GM15510 (cell line): ENCODE results near the gene TCEANC.

ENCODE experiments used
- POLR2A ChIP-seq: IDR thresholded peaks from 3 replicates; pipeline ENCODE4 v1.6.1; 2011; ENCODE audit warnings: borderline replicate concordance; ENCODE audit not compliant: insufficient read length; ENCODE audit errors: extremely low read depth

TCEANC gene

DNA sequence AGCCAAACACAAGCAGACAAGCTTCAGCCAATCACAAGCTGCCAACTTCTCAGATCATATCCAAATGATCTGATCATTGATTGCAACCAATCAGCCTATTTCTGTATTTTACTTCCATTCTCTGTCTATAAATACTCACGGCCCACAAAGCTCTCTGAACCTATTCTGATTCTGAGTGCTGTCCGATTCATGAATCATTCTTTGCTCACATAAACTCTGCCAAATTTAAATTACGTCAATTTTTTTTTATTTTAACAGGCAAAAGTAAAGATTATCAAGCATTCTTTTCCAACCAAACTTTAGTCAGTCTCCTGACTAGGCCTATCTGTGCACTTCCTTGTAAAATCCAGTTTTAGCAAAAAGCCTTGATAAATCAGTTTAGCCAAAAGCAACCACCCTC, 1.8 kb upstream of the TCEANC start:
- no peak for TF ChIP-seq POLR2A

DNA sequence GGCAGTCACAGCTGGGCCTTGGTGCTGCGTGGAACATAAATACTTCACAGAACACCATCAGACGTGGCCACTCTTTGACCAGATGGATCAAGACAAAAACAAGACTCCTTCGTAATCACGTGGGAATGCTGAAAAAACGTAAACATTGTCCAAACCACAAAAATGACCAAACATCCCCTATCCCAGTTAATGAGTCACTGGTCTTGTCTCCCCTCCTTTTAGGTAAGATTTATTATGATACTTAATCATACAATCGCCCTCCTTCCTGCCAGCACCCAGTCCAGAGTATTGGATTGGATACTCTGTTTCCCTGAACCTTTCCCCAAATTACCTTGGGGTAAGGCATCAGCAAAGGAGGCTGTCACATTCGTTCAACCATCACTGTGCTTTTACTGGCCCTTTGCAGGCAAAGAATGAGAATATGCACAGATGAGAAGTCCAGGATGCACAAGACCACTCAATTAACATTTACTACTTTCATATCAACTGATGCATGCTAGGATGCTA, 601 bp upstream of the TCEANC start:
- TF ChIP-seq POLR2A = no peak

DNA sequence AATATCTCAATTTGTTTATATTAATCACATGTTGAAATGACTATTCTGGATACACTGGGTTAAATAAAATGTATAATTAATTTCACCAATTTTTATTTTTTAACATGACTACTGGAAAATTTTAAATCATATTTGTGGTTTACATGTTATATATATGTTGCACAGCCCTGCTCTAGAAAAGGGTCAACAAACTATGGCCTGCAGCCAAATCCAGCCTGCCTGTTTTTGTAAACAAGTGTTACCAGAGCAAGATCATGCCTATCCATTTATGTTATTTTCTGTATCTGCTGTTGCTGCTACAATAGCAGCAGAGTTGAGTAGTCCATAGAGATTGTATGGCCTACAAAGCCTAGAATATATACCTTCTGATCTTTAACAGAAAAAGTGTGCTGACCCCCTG, 1.2 kb downstream of the TCEANC start:
- no peak for TF ChIP-seq POLR2A

DNA sequence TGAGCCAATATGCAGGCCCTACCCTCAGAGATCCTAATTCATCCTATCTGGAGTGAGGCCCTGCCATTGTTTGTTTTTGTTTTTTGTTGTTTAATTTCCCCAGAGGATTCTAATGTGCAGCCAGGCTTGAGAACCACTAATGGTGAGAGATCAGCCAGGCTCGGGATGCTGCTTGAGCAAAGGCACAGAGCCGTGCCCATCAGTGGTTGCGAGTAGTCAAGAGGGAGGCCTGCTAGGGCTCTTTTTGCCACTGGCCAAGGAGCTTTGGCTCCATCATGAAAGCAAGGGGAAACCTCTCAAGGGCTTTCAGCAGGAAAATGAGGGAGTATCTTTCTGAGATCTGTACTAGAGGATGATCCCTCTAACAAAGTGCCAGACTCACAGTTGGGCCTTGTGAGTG, 2.7 kb downstream of the TCEANC start:
- TF ChIP-seq POLR2A = no peak

DNA sequence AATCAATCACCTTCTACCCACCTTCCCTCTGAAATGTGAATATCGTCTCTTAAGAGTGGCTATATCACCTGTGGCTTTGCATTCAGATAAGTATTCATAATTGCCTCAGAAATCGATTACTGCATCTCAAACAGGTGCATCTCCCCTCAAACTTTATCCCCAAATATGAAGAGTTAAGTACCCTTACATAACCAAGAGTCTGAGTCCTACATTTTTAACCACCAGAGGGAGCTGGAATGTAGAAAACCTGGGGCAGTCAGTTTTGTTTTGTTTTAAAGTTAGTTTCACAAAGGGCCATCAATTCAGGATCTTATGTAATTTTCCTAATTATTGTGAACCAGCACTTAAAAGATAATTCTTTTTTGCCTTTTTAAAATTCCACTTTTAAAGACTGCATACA, 5.7 kb downstream of the TCEANC start:
- TF ChIP-seq POLR2A = no peak

DNA sequence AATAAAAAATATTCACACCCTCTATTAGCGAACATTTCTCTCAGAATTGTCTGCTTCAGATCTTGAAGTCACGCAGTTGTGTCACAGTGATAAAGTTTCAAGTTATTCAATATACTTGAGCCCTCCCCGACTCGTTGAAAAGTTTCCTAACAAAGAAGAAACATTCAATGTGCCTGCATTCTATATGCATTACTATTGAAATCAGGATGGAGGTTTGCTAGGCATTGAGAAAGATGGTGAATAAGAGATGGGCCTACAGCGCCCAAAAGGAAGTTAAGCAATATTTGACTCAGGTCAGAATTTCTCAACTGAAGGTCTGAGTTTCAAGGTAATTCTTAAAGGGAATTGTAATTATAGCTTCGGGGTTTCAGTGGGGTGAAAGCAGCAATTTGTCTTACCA, 6.1 kb downstream of the TCEANC start:
- TF ChIP-seq POLR2A = no peak

DNA sequence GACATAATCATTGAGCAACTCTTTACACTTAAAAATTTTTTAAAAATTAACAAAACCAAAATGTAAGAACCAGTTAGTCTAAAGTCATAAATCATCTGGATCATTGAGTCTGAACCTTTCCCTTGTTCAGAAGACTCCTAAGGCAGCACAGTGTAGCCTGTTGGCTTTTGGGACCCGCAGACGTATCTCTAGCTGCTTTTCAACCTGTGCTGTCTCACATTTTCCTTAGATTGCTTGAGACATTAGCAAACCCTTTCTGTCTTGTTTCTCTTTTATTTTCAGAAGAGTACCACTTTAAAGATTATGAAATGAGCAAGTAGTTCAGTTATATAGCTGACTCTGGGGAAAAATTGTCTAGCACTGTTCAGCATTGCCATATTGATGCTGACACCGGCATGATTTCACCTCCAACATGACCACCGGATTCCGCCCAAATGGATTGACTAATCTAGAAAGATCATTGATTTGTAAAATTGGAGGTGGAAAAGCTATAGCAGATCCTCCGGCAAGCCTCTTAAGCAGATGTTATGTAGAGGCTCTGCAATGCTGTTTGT, 8.9 kb downstream of the TCEANC start:
- TF ChIP-seq POLR2A = no peak

DNA sequence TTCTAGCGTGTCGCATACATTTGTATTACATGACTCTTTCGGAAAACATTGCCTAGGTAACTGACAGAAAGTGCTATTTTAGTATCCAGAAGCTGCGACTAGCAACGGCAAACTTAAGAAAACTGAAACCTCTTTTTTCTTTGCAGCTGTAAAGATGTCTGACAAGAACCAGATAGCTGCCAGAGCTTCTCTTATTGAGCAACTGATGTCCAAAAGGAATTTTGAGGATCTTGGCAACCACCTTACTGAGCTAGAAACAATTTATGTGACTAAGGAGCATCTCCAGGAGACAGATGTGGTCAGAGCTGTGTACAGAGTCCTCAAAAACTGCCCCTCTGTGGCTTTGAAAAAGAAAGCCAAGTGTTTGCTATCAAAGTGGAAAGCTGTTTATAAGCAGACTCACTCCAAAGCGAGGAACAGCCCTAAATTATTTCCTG, 9.4 kb downstream of the TCEANC start:
- TF ChIP-seq POLR2A = no peak

DNA sequence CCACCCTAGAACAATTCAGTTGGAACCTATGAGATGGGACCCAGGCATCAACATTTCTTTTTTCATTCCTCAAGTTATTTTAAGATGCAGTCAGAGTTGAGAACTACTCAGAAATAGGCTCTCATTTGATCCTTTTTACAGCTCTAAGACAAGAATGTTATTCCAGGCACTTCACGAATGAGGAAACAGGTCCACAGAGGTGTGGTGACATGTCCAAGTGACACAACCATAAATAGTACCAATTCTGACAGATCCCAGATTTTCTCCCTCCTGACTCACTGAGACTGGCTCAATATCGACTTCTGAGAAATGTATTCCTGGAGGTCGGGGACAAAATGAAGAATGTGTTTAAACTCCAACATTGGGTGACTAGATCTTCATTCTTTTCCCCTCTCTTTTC, 11.1 kb downstream of the TCEANC start:
- TF ChIP-seq POLR2A = no peak

DNA sequence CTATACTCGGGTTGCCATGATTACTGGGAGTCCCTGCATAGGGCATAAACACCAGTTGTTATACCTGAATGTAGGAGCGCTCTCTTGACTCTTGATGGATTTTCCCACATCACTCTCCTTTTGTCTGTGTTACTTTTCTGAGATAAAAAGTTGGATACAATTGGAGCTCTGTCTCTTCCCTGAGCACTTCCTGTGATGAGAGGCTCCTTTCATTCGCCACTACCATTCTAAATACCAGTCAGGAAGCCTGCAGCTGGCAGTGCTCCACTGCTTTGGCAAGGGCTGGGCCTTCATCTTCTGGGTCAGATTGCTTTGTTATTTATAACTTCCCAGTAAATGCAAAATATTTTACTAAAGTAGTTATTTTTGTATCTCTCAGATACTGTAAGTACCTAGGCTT, 13.9 kb downstream of the TCEANC start:
- TF ChIP-seq POLR2A = no peak

DNA sequence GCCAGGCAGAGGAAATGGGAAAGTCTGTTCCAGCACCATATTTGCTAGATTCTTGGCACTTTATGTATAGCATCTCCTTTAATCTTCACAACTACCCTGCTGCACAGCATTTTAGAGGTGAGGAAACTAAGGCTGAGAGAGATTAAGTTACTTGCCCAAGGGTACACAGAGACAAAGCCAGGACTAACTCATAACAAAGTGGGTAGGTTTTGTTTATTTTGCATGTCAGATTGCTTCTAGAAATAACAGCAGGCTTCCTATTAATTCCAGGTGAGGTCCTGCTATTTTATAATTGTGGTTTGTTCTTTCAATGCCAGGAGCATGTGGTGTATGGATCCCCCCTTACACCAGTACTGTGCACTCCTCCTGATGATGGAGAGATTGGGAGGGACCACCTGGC, 15.0 kb downstream of the TCEANC start:
- no peak for TF ChIP-seq POLR2A

DNA sequence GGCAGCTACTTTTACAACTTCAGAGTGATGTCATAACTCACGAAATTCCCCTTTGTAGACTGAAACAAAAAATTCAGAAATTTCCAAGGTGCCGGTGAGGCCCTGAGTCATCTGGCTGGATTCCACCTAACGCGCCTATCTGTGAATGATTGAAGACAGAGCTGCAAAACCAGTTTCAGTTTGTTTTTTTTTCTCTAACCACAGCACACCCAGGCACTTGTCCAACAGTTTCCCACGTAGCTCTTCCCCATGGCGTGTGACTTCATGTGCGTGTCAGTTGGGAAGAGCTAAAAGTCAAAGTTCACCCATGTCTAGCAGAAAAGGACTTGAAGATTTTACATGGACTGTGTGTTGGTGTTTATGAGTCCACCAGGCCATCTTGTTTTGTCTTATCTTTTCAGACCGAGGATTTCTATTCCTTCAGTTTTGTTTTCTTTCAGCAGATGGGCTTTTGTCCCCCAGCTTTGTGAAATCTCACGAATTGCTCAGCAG, 16.4 kb downstream of the TCEANC start:
- TF ChIP-seq POLR2A = no peak

DNA sequence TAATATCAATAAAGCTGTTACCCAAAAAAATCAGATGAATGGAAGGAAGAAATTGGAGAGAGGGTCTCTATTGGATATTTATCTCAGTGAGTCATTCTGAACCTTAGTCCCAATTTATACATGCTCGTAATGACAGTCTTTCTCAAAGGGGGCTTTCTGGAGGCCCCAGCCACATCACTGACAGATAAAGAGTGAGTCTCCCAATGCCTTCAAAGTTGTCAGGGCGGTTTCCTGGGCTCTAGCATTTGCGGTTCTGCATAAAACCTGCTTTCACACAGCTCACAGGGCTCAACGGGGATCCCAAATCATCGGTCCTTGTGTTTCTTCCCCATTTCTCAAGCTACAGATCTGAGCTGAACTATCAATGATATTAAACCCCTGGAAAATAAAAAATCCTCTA, 17.3 kb downstream of the TCEANC start:
- TF ChIP-seq POLR2A = no peak

DNA sequence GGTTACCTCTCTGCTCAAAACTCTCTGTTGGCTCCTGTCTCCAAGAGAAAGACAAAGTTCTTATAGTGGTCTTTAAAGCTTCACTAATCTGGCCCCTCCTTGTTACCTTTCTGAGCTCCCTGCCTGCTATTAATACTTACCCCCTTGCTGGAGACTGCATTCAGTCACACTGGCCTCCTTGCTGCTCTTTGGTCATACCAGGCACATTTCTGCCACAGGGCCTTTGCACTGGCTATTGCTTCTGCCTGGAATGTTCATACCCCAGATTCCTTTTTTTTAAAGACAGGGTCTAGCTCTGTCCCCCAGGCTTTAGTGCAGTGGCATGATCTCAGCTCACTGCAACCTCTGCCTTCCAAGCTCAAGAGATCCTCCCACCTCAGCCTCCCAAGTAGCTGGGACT, 20.1 kb downstream of the TCEANC start:
- TF ChIP-seq POLR2A = no peak

DNA sequence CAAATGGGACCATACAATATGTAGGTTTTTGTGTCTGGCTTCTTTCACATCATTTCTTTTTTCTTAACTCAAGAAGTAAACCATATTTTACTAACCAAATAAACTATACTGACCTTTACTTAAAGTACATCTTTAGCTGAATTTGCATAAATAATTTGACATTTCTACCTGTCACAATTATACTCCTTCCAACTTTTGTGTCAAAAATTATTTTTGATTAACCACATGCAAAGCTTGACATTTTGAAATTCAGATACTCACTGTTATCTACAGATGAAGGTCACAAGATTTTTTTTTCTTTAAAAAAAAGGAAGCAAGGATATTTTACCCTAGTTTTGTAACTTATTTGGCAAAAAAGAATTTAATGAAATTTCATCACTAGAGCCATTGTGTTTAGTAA, 23.9 kb downstream of the TCEANC start:
- no peak for TF ChIP-seq POLR2A

DNA sequence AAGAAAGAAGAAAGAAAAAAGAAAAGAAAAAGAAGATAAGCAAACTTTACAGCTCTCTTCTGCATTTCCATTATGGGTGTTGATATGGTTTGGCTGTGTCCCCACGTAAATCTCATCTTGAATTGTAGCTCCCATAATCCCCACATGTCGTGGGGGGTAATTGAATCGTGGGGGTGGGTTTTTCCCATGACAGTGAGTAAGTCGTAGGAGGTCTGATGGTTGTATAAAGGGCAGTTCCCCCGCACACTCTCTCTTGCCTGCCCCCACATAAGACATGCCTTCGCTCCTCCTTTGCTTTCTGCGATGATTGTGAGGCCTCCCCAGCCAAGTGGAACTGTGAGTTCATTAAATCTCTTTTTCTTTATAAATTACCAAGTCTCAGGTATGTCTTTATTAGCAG, 28.7 kb downstream of the TCEANC start:
- no peak for TF ChIP-seq POLR2A

DNA sequence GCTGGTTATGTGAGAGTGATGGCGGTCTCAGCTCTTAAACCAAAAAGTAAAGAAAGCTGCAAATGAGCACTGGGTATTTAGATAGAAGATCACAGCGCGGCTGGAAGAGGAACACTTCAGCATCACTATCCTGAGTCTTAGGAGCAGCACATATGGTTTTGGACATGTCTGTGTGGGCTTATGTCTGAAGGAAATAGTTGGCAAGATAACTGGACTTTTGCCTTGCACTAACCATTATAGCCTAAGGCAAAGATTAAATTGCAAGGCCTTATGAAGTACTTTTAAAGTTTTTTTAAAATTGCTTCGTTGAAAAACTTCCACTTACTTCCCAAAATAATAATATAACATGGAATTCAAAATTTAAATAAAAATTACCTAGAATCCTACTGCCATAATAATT, 31.4 kb downstream of the TCEANC start:
- no peak for TF ChIP-seq POLR2A

DNA sequence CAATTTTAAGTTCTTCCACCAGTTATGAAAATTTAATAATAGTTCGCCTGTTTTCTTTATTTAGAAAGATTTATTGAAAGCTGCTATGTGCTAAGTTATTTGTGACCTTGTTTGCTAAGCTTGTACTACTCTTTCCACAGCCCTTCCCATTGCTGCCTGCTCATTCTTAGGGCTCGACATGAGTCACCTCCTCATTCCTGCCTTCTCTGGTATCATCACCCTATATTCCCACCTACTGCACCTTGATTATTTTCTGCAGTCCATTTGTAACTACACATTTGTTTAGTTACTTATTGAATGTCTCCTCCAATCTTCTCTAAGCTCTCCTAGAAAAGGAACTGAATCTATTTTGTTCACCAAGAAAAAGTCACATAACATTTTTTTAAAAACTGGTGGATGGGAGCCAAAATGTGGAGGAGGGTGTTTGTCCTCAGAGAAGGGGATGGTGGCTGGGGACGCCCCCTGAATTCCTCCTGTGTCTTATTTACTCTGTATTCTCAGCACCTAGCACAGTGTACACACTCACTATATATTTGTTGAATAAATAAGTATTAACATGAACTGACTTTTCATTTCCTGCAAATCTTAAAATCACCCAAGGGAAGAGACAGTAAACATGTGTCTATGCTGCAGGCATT, 32.3 kb downstream of the TCEANC start:
- TF ChIP-seq POLR2A = no peak

DNA sequence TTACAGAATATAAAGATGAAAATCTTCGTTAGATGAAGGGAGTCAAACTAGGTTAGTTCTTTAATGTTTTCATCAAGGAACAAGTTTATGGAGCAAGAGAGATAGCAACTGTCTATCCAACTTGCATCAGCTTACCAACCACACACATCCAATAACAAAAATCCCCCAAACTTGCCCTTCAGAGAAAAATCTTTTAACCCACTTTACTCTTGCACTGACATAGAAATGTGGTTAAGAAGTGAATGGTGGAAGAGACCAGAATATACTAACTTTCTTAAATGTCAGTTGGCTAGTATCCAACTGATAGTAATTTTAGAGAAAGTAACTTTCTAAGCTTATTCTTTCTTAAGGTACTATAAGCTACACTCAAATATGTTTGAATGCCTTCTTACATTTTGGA, 34.3 kb downstream of the TCEANC start:
- TF ChIP-seq POLR2A = no peak
